Uterus (tissue), 2 donors: ENCODE data around the gene CTR9.

Experiments
- POLR2A ChIP-seq, 2 donors: fragments of 450-650 bp; IDR thresholded peaks; one replicate each; pipeline ENCODE4 v1.6.1; 2016; ENCODE audit warnings: antibody characterized with exemption in 2 of 2, mild to moderate bottlenecking in 1 of 2, moderate library complexity in 1 of 2
- TF ChIP-seq, protein P1 (sequence below), 4 experiments: fragments of 200-600 bp in 2 of 4; fragments of 450-650 bp in 2 of 4; sonication (generic) in 2 of 4; IDR thresholded peaks; one replicate each; pipeline ENCODE4 v1.5.1; 2016 to 2019; ENCODE audit warnings: antibody characterized with exemption in 4 of 4, mild to moderate bottlenecking in 2 of 4, moderate library complexity in 1 of 4

DNA sequence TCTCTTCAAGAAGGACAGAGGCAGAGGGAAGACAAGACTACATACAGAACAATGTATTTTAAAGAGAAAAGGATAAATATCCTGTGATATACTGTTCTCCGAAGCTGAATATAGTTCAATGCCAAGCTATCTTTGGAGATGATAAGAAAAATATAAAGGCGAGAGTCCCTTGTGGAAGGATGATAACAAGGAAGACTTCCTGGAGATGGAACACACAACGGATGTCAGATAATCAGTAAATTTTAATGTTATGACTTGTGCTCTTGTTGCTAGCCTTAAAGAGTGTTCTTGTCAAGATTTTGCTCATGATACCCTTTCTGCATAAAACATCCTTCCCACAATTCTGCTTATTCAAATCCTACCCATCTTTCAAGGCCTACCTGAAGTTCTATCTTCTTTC, 6.8 kb upstream of the CTR9 start:
- TF ChIP-seq, protein P1, sequence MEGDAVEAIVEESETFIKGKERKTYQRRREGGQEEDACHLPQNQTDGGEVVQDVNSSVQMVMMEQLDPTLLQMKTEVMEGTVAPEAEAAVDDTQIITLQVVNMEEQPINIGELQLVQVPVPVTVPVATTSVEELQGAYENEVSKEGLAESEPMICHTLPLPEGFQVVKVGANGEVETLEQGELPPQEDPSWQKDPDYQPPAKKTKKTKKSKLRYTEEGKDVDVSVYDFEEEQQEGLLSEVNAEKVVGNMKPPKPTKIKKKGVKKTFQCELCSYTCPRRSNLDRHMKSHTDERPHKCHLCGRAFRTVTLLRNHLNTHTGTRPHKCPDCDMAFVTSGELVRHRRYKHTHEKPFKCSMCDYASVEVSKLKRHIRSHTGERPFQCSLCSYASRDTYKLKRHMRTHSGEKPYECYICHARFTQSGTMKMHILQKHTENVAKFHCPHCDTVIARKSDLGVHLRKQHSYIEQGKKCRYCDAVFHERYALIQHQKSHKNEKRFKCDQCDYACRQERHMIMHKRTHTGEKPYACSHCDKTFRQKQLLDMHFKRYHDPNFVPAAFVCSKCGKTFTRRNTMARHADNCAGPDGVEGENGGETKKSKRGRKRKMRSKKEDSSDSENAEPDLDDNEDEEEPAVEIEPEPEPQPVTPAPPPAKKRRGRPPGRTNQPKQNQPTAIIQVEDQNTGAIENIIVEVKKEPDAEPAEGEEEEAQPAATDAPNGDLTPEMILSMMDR (IDR thresholded peaks at IDR 0.05), result no peak
- TF ChIP-seq POLR2A (IDR thresholded peaks at IDR 0.05), result no peak
